ENCODE results near the gene SLC25A24. TPM values are rescaled to one million over a fixed set of nuclear protein-coding genes. Genes with fewer than 3 reads are reported as not detected.
"Not testable (repeated sequence)": the region's sequence is repeated elsewhere in the genome, so short reads cannot be mapped to it uniquely, and the experiment has no call there.

Gene SLC25A24
- polyA plus RNA-seq, 1 donor, result 34.5 TPM

DNA sequence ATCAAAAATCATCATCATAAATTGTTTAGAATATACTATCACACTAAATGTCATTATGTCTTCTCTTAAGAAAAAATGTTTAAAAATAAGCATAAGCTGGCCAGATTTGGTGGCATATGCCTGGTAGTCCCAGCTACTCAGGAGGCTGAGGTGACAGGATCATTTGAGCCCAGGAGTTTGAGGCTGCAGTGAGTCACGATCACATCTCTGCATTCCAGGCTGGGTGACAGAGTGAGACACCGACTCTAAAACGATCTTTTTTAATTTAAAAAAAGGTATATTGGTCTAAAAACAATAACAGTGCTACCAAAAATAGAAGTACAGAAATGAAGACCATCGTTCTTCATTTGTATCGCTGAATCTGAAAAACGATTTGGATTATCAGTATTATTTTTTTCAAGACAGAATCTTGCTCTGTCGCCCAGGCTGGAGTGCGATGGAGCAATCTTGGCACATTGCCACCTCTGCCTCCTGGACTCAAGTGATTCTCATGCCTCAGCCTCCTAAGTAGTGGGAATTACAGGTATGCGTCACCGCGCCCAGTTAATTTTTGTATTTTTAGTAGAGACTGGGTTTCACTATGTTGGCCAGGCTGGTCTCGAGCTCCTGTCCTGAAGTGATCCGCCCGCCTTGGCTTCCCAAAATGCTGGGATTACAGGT, 17.5 kb upstream of the SLC25A24 start:
- not testable (repeated sequence) for H3K9me3 ChIP-seq (ENCODE audit: control insufficient read depth, low read depth, low read length)

DNA sequence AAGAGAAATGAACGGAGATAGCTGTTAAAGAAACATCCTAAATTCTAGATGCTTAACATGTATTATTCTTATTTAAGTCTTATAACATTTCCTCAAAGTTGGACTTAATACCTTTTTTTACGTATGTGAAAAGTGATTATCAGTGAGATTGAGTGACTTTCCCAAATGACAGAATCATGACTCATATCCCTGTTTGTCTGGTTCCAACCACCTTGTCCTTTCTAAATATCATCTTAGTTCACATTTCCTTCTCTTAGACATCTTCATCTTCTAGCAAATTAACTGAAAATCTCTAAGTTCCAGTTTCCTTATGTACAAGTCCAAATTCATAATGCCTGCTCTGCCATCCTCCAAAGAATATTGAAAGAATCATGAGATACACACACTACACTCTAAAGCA, 16.9 kb upstream of the SLC25A24 start:
- H3K27me3 ChIP-seq (ENCODE audit: control insufficient read depth, insufficient read depth, low read length); H3K9me3 ChIP-seq (ENCODE audit: control insufficient read depth, low read depth, low read length); H3K4me3 ChIP-seq (ENCODE audit: low read length); H3K4me1 ChIP-seq (ENCODE audit: control insufficient read depth, insufficient read depth, low read length); DNase-seq; H3K27ac ChIP-seq (ENCODE audit: low read length); H3K36me3 ChIP-seq (ENCODE audit: control insufficient read depth, insufficient read depth, low read length): not testable (repeated sequence)
- WGBS (ENCODE audit: insufficient coverage, low lambda C conversion rate), result 13% methylated on average over 1 of the region's 2 CpGs

More for the DNA sequence above, 17.5 kb upstream of the SLC25A24 start:
- not testable (repeated sequence) for H3K4me1 ChIP-seq (ENCODE audit: control insufficient read depth, insufficient read depth, low read length); H3K27me3 ChIP-seq (ENCODE audit: control insufficient read depth, insufficient read depth, low read length); H3K4me3 ChIP-seq (ENCODE audit: low read length); H3K27ac ChIP-seq (ENCODE audit: low read length); DNase-seq; H3K36me3 ChIP-seq (ENCODE audit: control insufficient read depth, insufficient read depth, low read length)
- WGBS (ENCODE audit: insufficient coverage, low lambda C conversion rate), result 90% methylated on average over 3 of the region's 14 CpGs

DNA sequence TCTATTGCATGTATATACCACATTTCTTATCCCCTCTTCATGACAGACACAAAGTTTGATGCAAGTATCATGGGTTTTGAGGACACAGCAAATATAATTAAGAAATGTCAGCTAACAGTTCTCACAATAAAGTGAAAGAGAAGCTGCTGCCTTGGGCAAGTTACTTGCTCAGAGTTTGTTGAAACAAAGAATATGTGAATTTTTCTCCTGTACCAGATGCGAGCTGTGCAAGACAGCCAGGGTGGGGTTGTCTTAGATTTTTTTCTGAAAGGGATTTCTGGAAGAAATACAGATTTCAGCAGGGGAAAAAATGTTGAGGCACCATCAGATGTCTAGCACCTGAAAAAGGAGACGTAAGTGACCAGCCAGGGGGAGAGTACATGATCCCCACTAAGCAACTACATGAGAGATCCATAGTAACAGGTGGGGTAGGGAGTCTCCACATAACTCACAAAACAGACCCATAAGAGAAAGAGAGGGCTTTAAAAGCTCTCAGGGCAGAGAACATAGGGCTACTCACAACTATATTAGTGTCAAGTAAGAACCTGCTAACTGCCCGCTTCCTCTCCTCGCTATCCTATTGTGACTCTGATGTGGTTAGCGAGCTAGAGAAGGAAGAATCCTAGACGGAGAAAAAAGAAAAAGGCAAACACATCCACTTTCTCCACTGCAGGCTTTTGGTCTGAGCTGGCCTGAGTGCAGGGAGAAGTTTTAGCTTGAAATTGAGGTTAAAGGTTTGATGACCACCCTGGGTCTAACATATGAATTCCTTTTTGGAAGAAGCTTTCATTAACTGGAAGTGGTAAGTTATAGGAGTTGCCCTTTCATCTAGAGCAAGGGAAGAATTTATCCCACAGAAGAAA, 16.1 kb upstream of the SLC25A24 start:
- H3K4me3 ChIP-seq (ENCODE audit: low read length); H3K36me3 ChIP-seq (ENCODE audit: control insufficient read depth, insufficient read depth, low read length); DNase-seq; H3K4me1 ChIP-seq (ENCODE audit: control insufficient read depth, insufficient read depth, low read length); H3K27me3 ChIP-seq (ENCODE audit: control insufficient read depth, insufficient read depth, low read length); H3K9me3 ChIP-seq (ENCODE audit: control insufficient read depth, low read depth, low read length); H3K27ac ChIP-seq (ENCODE audit: low read length): not testable (repeated sequence)
- no CpG with 5 or more reads among the region's 6 CpGs for WGBS (ENCODE audit: insufficient coverage, low lambda C conversion rate)

DNA sequence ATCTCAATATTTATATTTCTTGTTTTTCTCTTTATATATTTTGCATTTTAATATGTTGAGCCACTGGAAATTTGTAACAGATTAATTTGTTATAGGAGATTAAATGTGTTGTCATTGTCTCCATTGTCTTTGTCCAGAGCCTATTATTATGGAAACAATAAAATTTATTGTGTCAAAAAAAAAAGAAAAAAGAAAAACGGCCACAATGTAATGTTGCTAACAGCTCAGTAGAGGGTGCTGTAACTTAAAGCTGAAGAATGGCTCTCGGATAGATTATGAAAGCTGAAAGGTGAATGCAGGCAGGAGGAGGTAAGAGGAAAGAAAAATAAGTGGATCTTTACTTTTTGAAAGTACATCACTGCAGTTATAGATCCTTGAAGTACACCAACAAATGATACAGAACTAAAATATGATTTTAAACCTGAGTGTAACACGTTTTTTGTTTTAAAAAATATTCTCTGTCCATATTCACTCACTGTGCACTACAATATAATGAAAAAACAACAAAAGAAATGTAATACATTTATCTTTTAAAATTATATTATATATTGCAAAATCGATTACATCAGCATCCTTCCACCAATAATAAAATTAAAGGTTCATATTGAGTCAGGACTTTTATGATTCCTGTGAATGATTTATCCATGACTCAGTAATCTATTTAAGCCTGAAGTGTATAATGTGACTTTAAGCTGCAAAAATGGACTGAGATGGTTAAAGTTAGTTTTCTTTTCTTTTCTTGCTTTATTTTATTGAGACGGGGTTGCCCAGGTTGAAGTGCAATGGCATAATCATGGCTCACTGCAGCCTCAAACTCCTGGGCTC, 14.7 kb upstream of the SLC25A24 start:
- DNase-seq, result not testable (repeated sequence)

DNA sequence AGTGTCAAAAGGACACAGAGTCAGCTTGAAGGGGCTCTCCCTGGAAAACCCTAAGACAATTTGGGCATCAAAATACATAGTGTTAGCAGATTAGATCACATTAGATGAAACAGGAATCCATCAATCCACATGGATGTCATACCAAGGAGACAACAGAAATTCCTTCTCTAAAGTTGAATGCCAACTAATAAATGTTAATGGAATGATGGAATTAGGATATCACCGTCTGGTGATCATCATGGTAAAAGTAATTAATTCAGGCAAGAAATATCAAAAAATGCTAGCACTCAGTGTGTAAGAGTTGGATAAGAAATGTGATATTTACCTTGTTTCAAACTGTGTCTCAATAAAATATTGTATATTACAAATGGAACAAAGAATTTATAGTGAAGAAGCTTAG, 10.9 kb upstream of the SLC25A24 start:
- Histone ChIP-seq H3K27me3 (ENCODE audit: control insufficient read depth, insufficient read depth, low read length) (peaks cover 10% of the 10 kb centered on the region), H3K9me3 (ENCODE audit: control insufficient read depth, low read depth, low read length) (no peaks in the 10 kb centered on the region), H3K4me3 (ENCODE audit: low read length) (no peak overlapping the region), H3K27ac (ENCODE audit: low read length) (no peak overlapping the region), H3K36me3 (ENCODE audit: control insufficient read depth, insufficient read depth, low read length) (no peaks in the 10 kb centered on the region), H3K4me1 (ENCODE audit: control insufficient read depth, insufficient read depth, low read length) (no peaks in the 10 kb centered on the region)
- 86% methylated on average over 1 of the region's 1 CpG for WGBS (ENCODE audit: insufficient coverage, low lambda C conversion rate)
- no peak for DNase-seq

More for the DNA sequence above, 14.7 kb upstream of the SLC25A24 start:
- WGBS (ENCODE audit: insufficient coverage, low lambda C conversion rate), result 14% methylated on average over 2 of the region's 5 CpGs
- not testable (repeated sequence) for H3K27me3 ChIP-seq (ENCODE audit: control insufficient read depth, insufficient read depth, low read length); H3K4me3 ChIP-seq (ENCODE audit: low read length); H3K4me1 ChIP-seq (ENCODE audit: control insufficient read depth, insufficient read depth, low read length); H3K9me3 ChIP-seq (ENCODE audit: control insufficient read depth, low read depth, low read length); H3K36me3 ChIP-seq (ENCODE audit: control insufficient read depth, insufficient read depth, low read length); H3K27ac ChIP-seq (ENCODE audit: low read length)

DNA sequence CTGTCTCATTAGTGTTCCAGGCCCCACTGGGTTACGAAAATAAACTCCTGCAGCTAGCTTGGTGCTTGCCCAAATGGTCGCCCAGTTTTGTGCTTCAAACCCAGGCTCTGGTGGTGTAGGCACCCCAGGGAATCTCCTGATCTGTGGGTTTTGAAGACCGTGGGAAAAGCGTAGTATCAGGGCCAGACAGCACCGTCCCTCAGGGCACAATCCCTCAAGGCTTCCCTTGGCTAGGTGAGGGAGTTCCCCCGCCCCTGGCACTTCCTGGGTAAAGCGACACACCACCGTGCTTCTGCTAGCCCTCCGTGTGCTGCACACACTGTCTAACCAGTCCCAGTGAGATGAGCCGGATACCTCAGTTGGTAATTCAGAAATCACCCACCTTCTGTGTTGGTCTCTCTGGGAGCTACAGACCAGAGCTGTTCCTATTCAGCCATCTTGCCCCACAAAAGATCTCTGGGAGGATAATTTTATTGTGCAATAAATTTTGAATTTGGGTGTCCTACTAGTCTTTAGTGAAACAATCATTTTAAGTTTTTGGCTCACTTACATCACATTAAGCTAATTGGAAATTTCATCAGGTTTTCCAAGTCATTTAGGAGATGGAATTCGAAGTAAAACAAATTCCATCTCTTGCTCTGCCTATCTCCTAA, 9.4 kb upstream of the SLC25A24 start:
- H3K4me3 ChIP-seq (ENCODE audit: low read length), result no peak overlapping the region
- DNase-seq, result no peak
- H3K27me3 ChIP-seq (ENCODE audit: control insufficient read depth, insufficient read depth, low read length), result peaks cover 10% of the 10 kb centered on the region
- H3K4me1 ChIP-seq (ENCODE audit: control insufficient read depth, insufficient read depth, low read length), result no peaks in the 10 kb centered on the region
- H3K36me3 ChIP-seq (ENCODE audit: control insufficient read depth, insufficient read depth, low read length), result no peaks in the 10 kb centered on the region
- no CpG with 5 or more reads among the region's 11 CpGs for WGBS (ENCODE audit: insufficient coverage, low lambda C conversion rate)
- H3K9me3 ChIP-seq (ENCODE audit: control insufficient read depth, low read depth, low read length), result no peaks in the 10 kb centered on the region
- H3K27ac ChIP-seq (ENCODE audit: low read length), result no peak overlapping the region

DNA sequence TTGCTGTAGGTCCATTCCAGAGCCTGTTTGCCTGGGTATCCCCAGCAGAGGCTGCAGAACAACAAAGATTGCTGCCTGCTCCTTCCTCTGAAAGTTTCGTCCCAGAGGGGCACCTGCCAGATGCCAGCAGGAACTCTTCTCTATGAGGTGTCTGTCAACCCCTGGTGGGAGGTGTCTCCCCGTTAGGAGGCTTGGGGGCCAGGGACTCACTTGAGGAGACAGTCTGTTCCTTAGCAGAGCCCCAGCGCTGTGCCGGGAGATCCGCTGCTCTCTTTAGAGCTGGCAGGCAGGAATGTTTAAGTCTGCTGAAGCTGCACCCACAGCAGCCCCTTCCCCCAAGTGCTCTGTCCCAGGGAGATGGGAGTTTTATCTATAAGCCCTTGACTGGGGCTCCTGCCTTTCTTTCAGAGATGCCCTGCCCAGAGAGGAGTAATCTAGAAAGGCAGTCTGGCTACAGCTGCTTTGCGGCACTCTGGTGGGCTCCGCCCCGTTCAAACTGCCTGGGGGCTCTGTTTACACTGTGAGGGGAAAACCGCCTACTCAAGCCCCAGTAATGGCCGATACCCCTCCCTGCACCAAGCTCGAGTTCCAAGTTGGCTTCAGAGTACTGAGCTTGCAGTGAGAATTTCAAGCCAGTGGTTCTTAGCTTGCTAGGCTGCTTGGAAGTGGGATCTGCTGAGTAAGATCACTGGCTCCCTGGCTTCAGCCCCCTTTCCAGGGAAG, 8.7 kb upstream of the SLC25A24 start:
- Histone ChIP-seq H3K4me1 (ENCODE audit: control insufficient read depth, insufficient read depth, low read length) (no peaks in the 10 kb centered on the region), H3K27me3 (ENCODE audit: control insufficient read depth, insufficient read depth, low read length) (peaks cover 10% of the 10 kb centered on the region), H3K4me3 (ENCODE audit: low read length) (no peak overlapping the region), H3K9me3 (ENCODE audit: control insufficient read depth, low read depth, low read length) (no peaks in the 10 kb centered on the region), H3K27ac (ENCODE audit: low read length) (no peak overlapping the region), H3K36me3 (ENCODE audit: control insufficient read depth, insufficient read depth, low read length) (no peaks in the 10 kb centered on the region)
- WGBS (ENCODE audit: insufficient coverage, low lambda C conversion rate), result no CpG with 5 or more reads among the region's 11 CpGs
- DNase-seq, result no peak

DNA sequence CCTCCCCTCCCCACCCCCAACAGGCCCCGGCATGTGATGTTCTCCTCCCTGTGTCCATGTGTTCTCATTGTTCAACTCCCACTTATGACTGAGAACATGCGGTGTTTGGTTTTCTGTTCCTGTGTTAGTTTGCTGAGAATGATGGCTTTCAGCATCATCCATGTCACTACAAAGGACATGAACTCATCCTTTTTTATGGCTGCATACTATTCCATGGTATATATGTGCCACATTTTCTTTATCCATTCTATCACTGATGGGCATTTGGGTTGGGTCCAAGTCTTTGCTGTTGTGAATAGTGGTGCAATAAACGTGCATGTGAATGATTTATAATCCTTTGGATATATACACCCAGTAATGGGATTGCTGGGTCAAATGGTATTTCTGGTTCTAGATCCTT, 3.4 kb upstream of the SLC25A24 start:
- H3K4me1 ChIP-seq (ENCODE audit: control insufficient read depth, insufficient read depth, low read length); H3K27ac ChIP-seq (ENCODE audit: low read length); H3K36me3 ChIP-seq (ENCODE audit: control insufficient read depth, insufficient read depth, low read length); H3K9me3 ChIP-seq (ENCODE audit: control insufficient read depth, low read depth, low read length); H3K4me3 ChIP-seq (ENCODE audit: low read length); DNase-seq; H3K27me3 ChIP-seq (ENCODE audit: control insufficient read depth, insufficient read depth, low read length): not testable (repeated sequence)
- no CpG with 5 or more reads among the region's 3 CpGs for WGBS (ENCODE audit: insufficient coverage, low lambda C conversion rate)

DNA sequence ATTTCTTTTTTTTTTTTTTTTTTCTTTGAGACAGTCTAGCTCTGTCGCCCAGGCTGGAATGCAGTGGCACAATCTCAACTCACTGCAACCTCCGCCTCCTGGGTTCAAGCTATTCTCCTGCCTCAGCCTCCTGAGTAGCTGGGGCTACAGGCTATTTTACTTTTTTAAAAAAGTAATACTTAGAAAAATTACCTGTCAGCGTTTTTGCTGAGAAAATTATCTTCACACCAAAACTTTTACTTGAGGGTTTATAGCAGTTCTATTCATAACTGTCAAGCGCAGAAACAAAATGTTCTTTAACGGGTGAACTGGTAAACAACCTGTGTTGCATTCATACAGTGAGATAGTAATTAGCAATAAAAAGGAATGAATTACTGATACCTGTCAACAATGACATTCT, 1.5 kb upstream of the SLC25A24 start:
- no peak for DNase-seq
- Histone ChIP-seq H3K4me3 (ENCODE audit: low read length) (no peak overlapping the region), H3K27ac (ENCODE audit: low read length) (no peak overlapping the region), H3K4me1 (ENCODE audit: control insufficient read depth, insufficient read depth, low read length) (peaks cover 4% of the 10 kb centered on the region), H3K36me3 (ENCODE audit: control insufficient read depth, insufficient read depth, low read length) (peaks cover 3% of the 10 kb centered on the region), H3K9me3 (ENCODE audit: control insufficient read depth, low read depth, low read length) (no peaks in the 10 kb centered on the region), H3K27me3 (ENCODE audit: control insufficient read depth, insufficient read depth, low read length) (no peaks in the 10 kb centered on the region)
- WGBS (ENCODE audit: insufficient coverage, low lambda C conversion rate), result 83% methylated on average over 2 of the region's 5 CpGs
